ENCODE data around the gene LGALS8. TPM values are rescaled to one million over a fixed set of nuclear protein-coding genes. Genes with fewer than 3 reads are reported as not detected.
"Not testable (repeated sequence)": the region's sequence is repeated elsewhere in the genome, so short reads cannot be mapped to it uniquely, and the experiment has no call there.

The LGALS8 gene
- total RNA-seq, 2 donors from 2014 or later = 11.4 to 15.0 TPM

GRCh38 chr1:236484310-236484971, 39.3 kb upstream of the LGALS8 start:
- Mint-ChIP-seq H3K27me3 (ENCODE audit: insufficient read depth) (no peaks in the 10 kb centered on the region), H3K9me3 (no peaks in the 10 kb centered on the region), H3K36me3 (ENCODE audit: low read depth) (peaks cover 26% of the 10 kb centered on the region), H3K27ac (no peak overlapping the region), H3K4me3 (no peak overlapping the region), H3K4me1 (peaks cover 3% of the 10 kb centered on the region)
- 94 to 97% methylated on average over 8 to 14 of the region's 14 CpGs for WGBS, 2 experiments (ENCODE audit: insufficient coverage in 1 of 2, insufficient read length in 1 of 2)
- no peak overlapping the region for H3K4me3 ChIP-seq (ENCODE audit: low read length)
- TF ChIP-seq, protein P1, sequence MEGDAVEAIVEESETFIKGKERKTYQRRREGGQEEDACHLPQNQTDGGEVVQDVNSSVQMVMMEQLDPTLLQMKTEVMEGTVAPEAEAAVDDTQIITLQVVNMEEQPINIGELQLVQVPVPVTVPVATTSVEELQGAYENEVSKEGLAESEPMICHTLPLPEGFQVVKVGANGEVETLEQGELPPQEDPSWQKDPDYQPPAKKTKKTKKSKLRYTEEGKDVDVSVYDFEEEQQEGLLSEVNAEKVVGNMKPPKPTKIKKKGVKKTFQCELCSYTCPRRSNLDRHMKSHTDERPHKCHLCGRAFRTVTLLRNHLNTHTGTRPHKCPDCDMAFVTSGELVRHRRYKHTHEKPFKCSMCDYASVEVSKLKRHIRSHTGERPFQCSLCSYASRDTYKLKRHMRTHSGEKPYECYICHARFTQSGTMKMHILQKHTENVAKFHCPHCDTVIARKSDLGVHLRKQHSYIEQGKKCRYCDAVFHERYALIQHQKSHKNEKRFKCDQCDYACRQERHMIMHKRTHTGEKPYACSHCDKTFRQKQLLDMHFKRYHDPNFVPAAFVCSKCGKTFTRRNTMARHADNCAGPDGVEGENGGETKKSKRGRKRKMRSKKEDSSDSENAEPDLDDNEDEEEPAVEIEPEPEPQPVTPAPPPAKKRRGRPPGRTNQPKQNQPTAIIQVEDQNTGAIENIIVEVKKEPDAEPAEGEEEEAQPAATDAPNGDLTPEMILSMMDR (conservative IDR thresholded peaks at IDR 0.05) = no peak
- H3K4me1 ChIP-seq (ENCODE audit: control insufficient read depth, insufficient read depth, low read length) = no peaks in the 10 kb centered on the region
- no peak overlapping the region for H3K9ac ChIP-seq (ENCODE audit: extremely low read depth, low read length, poor library complexity, severe bottlenecking)
- H3K9me3 ChIP-seq (ENCODE audit: control insufficient read depth, low read length) = no peaks in the 10 kb centered on the region
- H3K36me3 ChIP-seq (ENCODE audit: control insufficient read depth, insufficient read depth, low read length) = no peaks in the 10 kb centered on the region
- H3K27me3 ChIP-seq (ENCODE audit: control insufficient read depth, insufficient read depth, low read length, poor library complexity, severe bottlenecking) = no peaks in the 10 kb centered on the region
- H3K27ac ChIP-seq (ENCODE audit: low read depth, low read length) = no peak overlapping the region
- no peak for DNase-seq

DNA sequence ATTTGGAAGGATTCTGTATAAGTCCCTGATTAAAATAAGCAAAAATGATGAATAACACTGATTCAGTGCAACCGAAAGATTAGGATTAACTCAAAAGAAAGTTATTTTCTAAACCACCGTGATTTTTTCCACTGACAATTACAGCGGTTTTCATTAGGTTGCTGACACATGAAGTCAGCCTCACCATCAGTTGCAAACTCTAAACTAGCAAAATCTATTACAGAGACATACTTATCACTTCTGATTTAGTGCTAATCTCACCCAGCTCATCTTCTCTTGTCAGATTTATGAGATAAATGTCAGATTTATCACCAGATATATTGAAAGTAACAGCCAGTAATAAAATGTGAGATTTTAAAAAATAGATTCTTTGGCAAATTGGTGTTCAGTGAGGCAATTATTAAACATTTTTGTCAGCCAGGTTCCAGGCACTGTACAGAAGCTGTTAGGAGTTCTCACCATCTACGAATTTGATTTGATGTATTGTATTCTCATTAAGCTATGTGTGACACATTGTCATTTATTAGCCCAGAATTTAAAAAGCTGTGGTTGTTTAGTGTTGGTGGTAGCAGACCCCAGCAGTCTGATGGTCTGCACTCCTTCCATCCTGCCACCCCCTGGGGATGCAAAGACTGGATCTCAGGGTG, 37.3 kb upstream of the LGALS8 start:
- Histone ChIP-seq H3K27me3 (ENCODE audit: control insufficient read depth, insufficient read depth, low read length, poor library complexity, severe bottlenecking) (no peaks in the 10 kb centered on the region), H3K4me1 (ENCODE audit: control insufficient read depth, insufficient read depth, low read length) (no peaks in the 10 kb centered on the region), H3K4me3 (ENCODE audit: low read length) (no peak overlapping the region), H3K9ac (ENCODE audit: extremely low read depth, low read length, poor library complexity, severe bottlenecking) (no peak overlapping the region), H3K27ac (ENCODE audit: low read depth, low read length) (no peak overlapping the region), H3K9me3 (ENCODE audit: control insufficient read depth, low read length) (no peaks in the 10 kb centered on the region), H3K36me3 (ENCODE audit: control insufficient read depth, insufficient read depth, low read length) (no peaks in the 10 kb centered on the region)
- Mint-ChIP-seq H3K27me3 (ENCODE audit: insufficient read depth) (no peaks in the 10 kb centered on the region), H3K36me3 (ENCODE audit: low read depth) (peaks cover 26% of the 10 kb centered on the region), H3K4me3 (no peak overlapping the region), H3K27ac (no peak overlapping the region), H3K4me1 (no peaks in the 10 kb centered on the region), H3K9me3 (no peaks in the 10 kb centered on the region)
- DNase-seq = no peak
- TF ChIP-seq, protein P1 (conservative IDR thresholded peaks at IDR 0.05) = no peak
- 95% methylated on average over 4 of the region's 4 CpGs for WGBS, 2 experiments (ENCODE audit: insufficient coverage in 1 of 2, insufficient read length in 1 of 2)

- not testable (repeated sequence) for H3K27ac Mint-ChIP-seq; H3K36me3 ChIP-seq (ENCODE audit: control insufficient read depth, insufficient read depth, low read length); DNase-seq; H3K36me3 Mint-ChIP-seq (ENCODE audit: low read depth); H3K27me3 ChIP-seq (ENCODE audit: control insufficient read depth, insufficient read depth, low read length, poor library complexity, severe bottlenecking); H3K9me3 Mint-ChIP-seq; H3K9me3 ChIP-seq (ENCODE audit: control insufficient read depth, low read length); H3K4me1 ChIP-seq (ENCODE audit: control insufficient read depth, insufficient read depth, low read length); H3K4me3 ChIP-seq (ENCODE audit: low read length); H3K4me3 Mint-ChIP-seq; H3K9ac ChIP-seq (ENCODE audit: extremely low read depth, low read length, poor library complexity, severe bottlenecking); H3K27ac ChIP-seq (ENCODE audit: low read depth, low read length); H3K4me1 Mint-ChIP-seq; H3K27me3 Mint-ChIP-seq (ENCODE audit: insufficient read depth)
- WGBS, 2 experiments (ENCODE audit: insufficient coverage in 1 of 2, insufficient read length in 1 of 2) = 95% methylated on average over 2 of the region's 3 CpGs; no CpG with 5 or more reads in 1 of the 2 experiments
Measured at GRCh38 chr1:236489161-236489560, 34.6 kb upstream of the LGALS8 start.
